Panc1 (cell line): Measurements from ENCODE around the gene TTC28. TPM values are rescaled to one million over a fixed set of nuclear protein-coding genes. Genes with fewer than 3 reads are reported as not detected.

ENCODE experiments used
- ATAC-seq: fragments of 200-7000 bp; cut with Tn5 transposase; 2 replicates; pipeline ENCODE4 v1.9.1; 2020; ENCODE audit warnings: mild to moderate bottlenecking, moderate library complexity
- BruUV-seq: library from RNA; stranded (reverse); fragments of 400-500 nt; replicated peaks from 2 replicates; lab custom pipeline; 2021; lab: Mats Ljungman, UMichigan
- CTCF ChIA-PET: fragments of 300-600 bp; sonication (Branson Sonifier 250); formaldehyde crosslinking; loops from one replicate; lab custom pipeline; 2022; ENCODE audit warnings: antibody characterized with exemption; lab: Charles Lee
- POLR2A ChIA-PET: fragments of 300-600 bp; sonication (Branson Sonifier 250); formaldehyde crosslinking; loops from one replicate; lab custom pipeline; 2022; ENCODE audit warnings: antibody characterized with exemption; lab: Charles Lee
- DNase-seq: peaks from one replicate; pipeline ENCODE4 v3.0.0-alpha.2; 2010; ENCODE audit warnings: low read depth, low spot score
- H3K27ac ChIP-seq: 2 replicates; pipeline ENCODE4 v1.5.1; 2011; ENCODE audit warnings: mild to moderate bottlenecking, low read length, inconsistent platforms
- H3K27me3 ChIP-seq: fragments of 200-500 bp; sonication (Bioruptor generic); 2 replicates; pipeline ENCODE4 v1.6.0; 2014; ENCODE audit warnings: low read length, inconsistent platforms; ENCODE audit not compliant: control insufficient read depth, insufficient read depth
- H3K36me3 ChIP-seq: fragments of 200-500 bp; sonication (Bioruptor generic); 2 replicates; pipeline ENCODE4 v1.5.1; 2014; ENCODE audit warnings: inconsistent platforms, mild to moderate bottlenecking, low read length, moderate library complexity; ENCODE audit not compliant: control insufficient read depth, insufficient read depth
- H3K4me1 ChIP-seq: 2 replicates; pipeline ENCODE4 v1.5.1; 2011; ENCODE audit warnings: inconsistent platforms, mild to moderate bottlenecking, low read length, moderate library complexity; ENCODE audit not compliant: control insufficient read depth, insufficient read depth
- H3K4me3 ChIP-seq, 2 experiments: 2 replicates each; pipeline ENCODE4 v1.5.1; 2011 to 2012; ENCODE audit warnings: low read depth in 2 of 2, low read length in 2 of 2, mild to moderate bottlenecking in 2 of 2, inconsistent platforms in 1 of 2, moderate library complexity in 1 of 2
- H3K9me3 ChIP-seq: fragments of 200-500 bp; sonication (Bioruptor generic); 2 replicates; pipeline ENCODE4 v1.5.1; 2014; ENCODE audit warnings: low read depth, mild to moderate bottlenecking, inconsistent platforms, low read length, moderate library complexity; ENCODE audit not compliant: control insufficient read depth, insufficient read depth
- POLR2AphosphoS5 ChIP-seq: IDR thresholded peaks from 2 replicates; pipeline ENCODE4 v1.6.1; 2012; ENCODE audit warnings: mild to moderate bottlenecking, low read depth, low read length, moderate library complexity
- SIN3A ChIP-seq: IDR thresholded peaks from 2 replicates; pipeline ENCODE4 v1.6.1; 2012; ENCODE audit warnings: low read depth, mild to moderate bottlenecking, low read length, moderate library complexity, borderline replicate concordance; ENCODE audit not compliant: insufficient read depth
- TCF7L2 ChIP-seq: IDR thresholded peaks from 2 replicates; pipeline ENCODE4 v1.6.1; 2011; ENCODE audit warnings: mild to moderate bottlenecking, low read depth, low read length, inconsistent platforms
- in situ Hi-C: cut with HindIII; loops from 2 replicates; pipeline ENCODE4 v1.10.0; 2016; ENCODE audit warnings: low sequenced_read_pairs, low pct_unique_long_range_greater_than_20kb
- intact Hi-C: fragments of 100-400 bp; cut with micrococcal nuclease; formaldehyde crosslinking; loops from one replicate; pipeline ENCODE4 v1.10.0; 2022; ENCODE audit not compliant: unreplicated experiment
- total RNA-seq: library from RNA; stranded (reverse); gene quantifications from one replicate; pipeline ENCODE4 v1.2.1, GENCODE V29; 2021; ENCODE audit not compliant: unreplicated experiment
- TF ChIP-seq, protein P1 (sequence below): fragments of 450-650 bp; IDR thresholded peaks from 2 replicates; pipeline ENCODE4 v1.5.1; 2017; ENCODE audit warnings: mild to moderate bottlenecking
- TF ChIP-seq, protein P2 (sequence below), 2 experiments: IDR thresholded peaks; 2 replicates each; pipeline ENCODE4 v1.6.1; 2011 to 2012; ENCODE audit warnings: low read depth in 2 of 2, control low read depth in 1 of 2, low read length in 1 of 2, mild to moderate bottlenecking in 1 of 2, moderate library complexity in 1 of 2; ENCODE audit not compliant: insufficient read depth in 1 of 2

The TTC28 gene
- total RNA-seq, 1 experiment from 2014 or later: 24.8 TPM

DNA sequence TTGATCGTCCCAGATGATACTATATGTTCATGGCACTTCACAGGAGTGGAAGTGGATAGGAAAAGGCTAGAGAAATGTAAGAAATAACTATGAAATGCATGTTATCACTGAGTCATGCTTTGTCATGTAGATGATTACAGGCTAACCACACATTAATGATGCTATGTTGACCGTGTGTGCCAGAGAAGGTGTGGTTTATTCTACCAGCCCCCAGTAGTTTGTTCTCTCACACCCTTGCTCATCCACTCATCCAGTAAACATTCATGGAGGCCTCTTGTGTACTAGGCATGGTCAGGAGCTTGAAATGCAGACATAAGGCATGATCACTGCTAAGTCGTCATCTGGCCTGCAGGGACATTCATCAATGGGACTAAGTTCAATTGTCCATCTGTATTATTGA, 607.6 kb downstream of the TTC28 start:
- intact Hi-C loops: no loop called here
- TF ChIP-seq POLR2AphosphoS5 (no peak), SIN3A (no peak), TCF7L2 (no peak)
- TF ChIP-seq, protein P1, sequence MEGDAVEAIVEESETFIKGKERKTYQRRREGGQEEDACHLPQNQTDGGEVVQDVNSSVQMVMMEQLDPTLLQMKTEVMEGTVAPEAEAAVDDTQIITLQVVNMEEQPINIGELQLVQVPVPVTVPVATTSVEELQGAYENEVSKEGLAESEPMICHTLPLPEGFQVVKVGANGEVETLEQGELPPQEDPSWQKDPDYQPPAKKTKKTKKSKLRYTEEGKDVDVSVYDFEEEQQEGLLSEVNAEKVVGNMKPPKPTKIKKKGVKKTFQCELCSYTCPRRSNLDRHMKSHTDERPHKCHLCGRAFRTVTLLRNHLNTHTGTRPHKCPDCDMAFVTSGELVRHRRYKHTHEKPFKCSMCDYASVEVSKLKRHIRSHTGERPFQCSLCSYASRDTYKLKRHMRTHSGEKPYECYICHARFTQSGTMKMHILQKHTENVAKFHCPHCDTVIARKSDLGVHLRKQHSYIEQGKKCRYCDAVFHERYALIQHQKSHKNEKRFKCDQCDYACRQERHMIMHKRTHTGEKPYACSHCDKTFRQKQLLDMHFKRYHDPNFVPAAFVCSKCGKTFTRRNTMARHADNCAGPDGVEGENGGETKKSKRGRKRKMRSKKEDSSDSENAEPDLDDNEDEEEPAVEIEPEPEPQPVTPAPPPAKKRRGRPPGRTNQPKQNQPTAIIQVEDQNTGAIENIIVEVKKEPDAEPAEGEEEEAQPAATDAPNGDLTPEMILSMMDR: no peak
- TF ChIP-seq, protein P2, sequence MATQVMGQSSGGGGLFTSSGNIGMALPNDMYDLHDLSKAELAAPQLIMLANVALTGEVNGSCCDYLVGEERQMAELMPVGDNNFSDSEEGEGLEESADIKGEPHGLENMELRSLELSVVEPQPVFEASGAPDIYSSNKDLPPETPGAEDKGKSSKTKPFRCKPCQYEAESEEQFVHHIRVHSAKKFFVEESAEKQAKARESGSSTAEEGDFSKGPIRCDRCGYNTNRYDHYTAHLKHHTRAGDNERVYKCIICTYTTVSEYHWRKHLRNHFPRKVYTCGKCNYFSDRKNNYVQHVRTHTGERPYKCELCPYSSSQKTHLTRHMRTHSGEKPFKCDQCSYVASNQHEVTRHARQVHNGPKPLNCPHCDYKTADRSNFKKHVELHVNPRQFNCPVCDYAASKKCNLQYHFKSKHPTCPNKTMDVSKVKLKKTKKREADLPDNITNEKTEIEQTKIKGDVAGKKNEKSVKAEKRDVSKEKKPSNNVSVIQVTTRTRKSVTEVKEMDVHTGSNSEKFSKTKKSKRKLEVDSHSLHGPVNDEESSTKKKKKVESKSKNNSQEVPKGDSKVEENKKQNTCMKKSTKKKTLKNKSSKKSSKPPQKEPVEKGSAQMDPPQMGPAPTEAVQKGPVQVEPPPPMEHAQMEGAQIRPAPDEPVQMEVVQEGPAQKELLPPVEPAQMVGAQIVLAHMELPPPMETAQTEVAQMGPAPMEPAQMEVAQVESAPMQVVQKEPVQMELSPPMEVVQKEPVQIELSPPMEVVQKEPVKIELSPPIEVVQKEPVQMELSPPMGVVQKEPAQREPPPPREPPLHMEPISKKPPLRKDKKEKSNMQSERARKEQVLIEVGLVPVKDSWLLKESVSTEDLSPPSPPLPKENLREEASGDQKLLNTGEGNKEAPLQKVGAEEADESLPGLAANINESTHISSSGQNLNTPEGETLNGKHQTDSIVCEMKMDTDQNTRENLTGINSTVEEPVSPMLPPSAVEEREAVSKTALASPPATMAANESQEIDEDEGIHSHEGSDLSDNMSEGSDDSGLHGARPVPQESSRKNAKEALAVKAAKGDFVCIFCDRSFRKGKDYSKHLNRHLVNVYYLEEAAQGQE (IDR thresholded peaks at IDR 0.05; ENCODE audit: insufficient read depth in 1 of 2, low read depth in 2 of 2, low read length in 1 of 2): no peak
- Histone ChIP-seq H3K9me3 (no peaks in the 10 kb centered on the region), H3K27ac (no peak overlapping the region), H3K36me3 (no peaks in the 10 kb centered on the region; the same call in 1 of the 2 replicates), H3K27me3 (no peaks in the 10 kb centered on the region), H3K4me3 (no peak overlapping the region), H3K4me1 (no peaks in the 10 kb centered on the region)
- in situ Hi-C loops: no loop called here
- ChIA-PET POLR2A (no interaction called here), CTCF (no interaction called here)
- BruUV-seq: no TSS peak
- ATAC-seq (no peak), DNase-seq (no peak)

DNA sequence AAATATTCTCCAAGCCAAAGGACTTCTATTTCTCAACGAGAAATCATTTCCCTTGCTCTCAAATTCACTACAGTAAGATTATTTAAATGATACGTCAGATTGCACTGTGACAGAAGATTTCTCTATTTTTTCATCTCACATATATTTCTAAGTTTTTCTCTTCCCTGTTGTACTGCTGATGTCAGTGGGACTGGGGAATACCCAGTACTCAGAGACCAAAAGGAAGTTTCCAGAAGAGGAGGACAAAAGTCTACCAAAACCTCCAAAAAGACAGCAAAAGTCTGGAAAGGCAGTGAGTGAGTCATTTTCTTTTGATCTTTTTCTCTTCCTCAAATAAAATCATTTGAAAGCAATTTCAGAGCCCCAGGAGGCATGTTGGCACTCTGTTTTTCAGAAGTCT, 610.8 kb downstream of the TTC28 start:
- Histone ChIP-seq H3K4me1 (no peaks in the 10 kb centered on the region), H3K27me3 (no peaks in the 10 kb centered on the region), H3K27ac (no peak overlapping the region), H3K36me3 (no peaks in the 10 kb centered on the region; the same call in 1 of the 2 replicates), H3K9me3 (no peaks in the 10 kb centered on the region), H3K4me3 (no peak overlapping the region)
- ChIA-PET POLR2A (no interaction called here), CTCF (no interaction called here)
- intact Hi-C loops: no loop called here
- in situ Hi-C loops: no loop called here
- ATAC-seq (no peak), DNase-seq (no peak)
- TF ChIP-seq, protein P2 (IDR thresholded peaks at IDR 0.05; ENCODE audit: insufficient read depth in 1 of 2, low read depth in 2 of 2, low read length in 1 of 2): no peak
- TF ChIP-seq TCF7L2 (no peak), SIN3A (no peak), POLR2AphosphoS5 (no peak)
- no TSS peak for BruUV-seq
